Fibroblast of skin of left quadriceps (primary cell): Measurements from ENCODE around the gene FAM193A.
A peak's percentile ranks its signal among the peaks of the same experiment; 100 is the strongest.
"Not testable (repeated sequence)": the region's sequence is repeated elsewhere in the genome, so short reads cannot be mapped to it uniquely, and the experiment has no call there.

Experiments
- DNase-seq, 2 experiments: peaks; one replicate each; pipeline ENCODE4 v3.0.0-alpha.2; 2013; ENCODE audit warnings: low read depth in 2 of 2

The FAM193A gene, protein sequence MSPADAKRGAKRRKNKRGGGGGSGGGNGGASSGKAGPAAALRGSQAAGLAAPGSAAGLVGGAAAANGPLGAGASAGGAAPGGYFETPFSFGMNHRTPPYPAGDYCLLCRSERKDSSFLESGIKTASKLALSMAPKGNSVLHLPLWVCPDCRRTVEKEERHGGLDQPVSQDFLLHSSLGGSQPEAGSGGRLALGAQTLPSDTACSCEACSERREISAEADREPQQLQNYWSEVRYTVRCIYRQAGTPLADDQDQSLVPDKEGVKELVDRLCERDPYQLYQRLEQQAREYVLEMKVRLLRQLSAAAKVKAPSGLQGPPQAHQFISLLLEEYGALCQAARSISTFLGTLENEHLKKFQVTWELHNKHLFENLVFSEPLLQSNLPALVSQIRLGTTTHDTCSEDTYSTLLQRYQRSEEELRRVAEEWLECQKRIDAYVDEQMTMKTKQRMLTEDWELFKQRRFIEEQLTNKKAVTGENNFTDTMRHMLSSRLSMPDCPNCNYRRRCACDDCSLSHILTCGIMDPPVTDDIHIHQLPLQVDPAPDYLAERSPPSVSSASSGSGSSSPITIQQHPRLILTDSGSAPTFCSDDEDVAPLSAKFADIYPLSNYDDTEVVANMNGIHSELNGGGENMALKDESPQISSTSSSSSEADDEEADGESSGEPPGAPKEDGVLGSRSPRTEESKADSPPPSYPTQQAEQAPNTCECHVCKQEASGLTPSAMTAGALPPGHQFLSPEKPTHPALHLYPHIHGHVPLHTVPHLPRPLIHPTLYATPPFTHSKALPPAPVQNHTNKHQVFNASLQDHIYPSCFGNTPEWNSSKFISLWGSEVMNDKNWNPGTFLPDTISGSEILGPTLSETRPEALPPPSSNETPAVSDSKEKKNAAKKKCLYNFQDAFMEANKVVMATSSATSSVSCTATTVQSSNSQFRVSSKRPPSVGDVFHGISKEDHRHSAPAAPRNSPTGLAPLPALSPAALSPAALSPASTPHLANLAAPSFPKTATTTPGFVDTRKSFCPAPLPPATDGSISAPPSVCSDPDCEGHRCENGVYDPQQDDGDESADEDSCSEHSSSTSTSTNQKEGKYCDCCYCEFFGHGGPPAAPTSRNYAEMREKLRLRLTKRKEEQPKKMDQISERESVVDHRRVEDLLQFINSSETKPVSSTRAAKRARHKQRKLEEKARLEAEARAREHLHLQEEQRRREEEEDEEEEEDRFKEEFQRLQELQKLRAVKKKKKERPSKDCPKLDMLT (N-terminal part only)

DNA sequence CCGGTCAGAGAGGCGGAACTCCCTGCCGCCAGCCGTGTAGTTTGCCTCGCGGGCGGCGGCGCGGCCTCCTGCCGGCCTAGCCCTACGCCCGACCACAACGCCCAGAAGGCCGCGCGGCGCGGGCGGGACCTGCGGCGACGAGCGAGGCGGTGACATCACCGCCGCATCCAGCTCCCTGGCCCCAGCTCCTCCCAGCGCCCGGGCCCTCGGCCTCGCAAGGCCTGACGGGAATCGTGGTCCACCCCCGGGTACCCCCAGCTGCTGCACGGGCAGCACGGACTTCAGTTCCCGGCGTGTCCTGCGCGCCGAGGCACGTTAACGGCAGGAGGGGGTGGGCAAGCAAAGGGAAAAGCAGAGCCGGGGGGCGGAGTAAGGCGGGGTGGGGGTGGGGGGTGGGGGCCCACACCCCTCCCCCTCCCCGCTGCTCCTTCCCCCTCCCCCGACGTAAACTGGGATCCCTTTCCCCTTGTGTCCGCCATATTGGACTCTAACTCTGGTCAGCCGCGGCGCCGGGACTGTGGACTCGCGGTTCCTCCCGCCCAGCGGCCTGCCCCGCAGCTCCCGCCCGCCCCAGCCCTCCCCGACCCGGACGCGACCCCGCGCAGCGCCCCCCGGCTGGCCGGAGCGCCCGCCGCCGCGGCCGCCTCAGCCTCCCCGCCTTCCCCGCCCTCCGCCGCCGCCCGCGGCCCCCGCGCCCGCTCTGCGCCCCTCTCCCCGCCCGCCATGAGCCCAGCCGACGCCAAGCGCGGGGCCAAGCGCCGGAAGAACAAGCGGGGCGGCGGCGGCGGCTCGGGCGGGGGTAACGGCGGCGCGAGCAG, at the start of gene FAM193A:
TSS of gene FAM193A (plus strand) at position 455 of the 818 bp plus-strand sequence. CDS start at position 724, 269 bp downstream.
- peak; percentile 99 for DNase-seq

DNA sequence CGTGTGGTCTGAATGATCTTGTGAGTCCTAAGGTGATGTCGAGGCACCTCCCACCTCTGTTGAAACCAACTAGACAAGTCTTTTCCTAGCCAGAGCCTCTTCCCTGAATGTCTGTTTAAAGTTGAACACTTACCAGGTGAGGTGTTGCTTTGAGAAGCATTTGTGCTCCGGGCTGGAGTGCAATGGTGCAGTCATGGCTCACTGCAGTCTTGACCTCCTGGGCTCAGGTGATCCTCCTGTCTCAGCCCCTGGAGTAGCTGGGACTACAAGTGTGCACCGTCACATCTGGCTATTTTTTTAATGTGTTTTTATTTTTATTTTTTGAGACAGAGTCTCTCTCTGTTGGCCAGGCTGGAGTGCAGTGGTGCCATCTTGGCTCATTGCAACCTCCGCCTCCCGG, 49.5 kb upstream of the FAM193A start:
- DNase-seq: no peak

DNA sequence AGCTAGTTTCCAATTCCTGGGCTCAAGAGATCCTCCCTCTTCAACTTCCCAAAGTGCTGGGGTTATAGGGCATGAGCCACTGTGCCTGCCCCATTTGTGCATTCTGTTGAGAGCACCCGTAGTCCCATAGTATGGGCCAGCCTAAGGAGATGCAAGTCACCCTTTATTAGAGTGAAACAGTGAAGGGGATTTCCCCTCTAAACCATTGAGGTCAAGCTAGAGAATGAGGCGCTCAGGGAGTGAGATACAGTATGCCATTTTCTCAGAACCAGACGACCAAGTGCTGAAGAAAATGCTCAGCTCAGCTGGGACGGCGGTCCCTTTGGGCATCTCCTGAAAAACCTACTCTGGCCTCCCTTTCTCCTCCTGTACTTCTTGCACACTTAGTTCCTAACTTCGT, 48.8 kb upstream of the FAM193A start:
- DNase-seq: no peak

DNA sequence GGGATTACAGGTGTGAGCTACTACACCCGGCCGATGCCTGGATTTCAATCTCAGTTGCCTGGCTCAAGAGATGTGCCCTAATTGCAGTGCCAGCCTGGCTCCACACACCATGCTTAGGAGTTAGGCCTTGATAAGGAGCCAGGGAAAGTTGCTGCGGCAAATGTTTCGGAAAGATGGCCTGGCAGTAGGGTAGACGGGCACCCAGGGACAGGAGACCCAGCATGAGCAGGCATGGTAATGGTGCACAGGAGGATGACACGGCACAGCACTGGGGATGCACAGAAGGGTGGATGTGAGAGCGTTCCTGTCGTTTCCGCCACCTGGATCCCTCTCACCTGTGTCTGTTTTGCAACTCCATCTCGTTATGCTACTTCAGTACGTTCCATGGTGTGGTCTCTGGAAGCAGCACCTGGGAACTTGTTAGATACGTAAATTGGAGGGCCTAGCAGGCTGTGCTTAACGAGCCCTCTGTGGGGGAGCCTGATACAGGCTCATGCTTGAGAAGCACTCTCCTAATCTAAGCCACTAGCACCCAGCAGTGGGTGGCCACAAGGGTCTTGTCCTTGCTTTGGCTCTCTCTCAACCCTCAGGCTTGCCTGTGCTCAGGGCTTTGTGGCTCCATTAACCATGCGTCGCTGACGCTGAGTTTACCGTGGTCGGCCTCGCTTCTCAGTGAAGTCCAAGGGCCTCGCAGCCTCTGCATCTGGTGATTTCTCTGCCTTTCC, 47.2 kb upstream of the FAM193A start:
- DNase-seq: no peak

DNA sequence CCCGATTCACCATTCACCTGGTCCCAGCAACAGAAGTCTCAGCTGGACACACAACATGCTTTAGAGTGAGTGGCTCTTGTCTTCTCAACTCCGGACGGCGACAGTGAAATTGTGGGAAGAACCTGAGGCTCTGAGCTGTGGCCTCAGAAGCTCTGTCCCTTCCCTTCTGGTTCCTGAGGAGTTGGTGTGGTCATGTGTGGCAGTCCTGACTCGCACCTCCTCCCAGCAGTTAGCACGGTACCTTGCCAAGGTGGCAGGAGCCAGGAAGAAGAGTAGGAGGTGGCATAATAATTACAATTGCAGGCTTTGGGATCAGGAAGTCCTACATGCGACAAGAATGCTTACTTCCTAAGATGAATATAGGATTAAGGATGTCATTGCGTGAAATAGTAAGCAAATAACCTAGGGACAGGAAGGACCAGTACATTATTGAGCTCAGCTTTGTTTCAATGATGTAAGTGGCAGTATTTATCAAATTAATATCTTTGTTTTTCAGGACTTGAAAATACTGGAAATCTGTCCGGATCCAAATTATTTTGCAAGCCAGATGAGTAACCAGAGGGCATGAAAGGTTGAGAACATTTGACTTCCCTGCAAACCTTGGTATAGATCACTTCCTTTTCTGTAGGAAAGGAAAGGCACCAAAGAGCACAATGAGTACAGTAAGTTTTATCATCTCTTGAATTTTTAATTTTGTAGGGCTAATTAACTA, 46.5 kb upstream of the FAM193A start:
- DNase-seq: no peak

DNA sequence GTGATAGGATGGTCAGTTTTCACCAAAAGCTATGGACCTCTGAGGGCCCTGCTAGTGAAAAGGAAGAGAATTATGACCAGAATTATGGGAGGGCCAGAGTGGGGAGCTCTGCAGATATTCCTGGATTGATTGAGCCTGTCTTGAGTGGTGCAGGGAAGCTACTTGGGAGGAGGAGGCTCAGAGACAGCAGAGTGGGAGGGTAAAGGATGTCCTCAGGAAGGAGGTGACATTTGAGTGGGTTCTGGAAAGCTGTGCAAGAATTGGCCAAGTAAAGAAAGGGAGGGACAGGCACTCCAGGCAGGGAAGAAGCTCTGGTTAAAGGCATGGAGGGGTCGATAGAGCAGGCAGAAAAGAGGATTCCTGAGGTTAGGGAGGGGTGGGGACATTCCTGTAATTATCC, 43.5 kb upstream of the FAM193A start:
- no peak for DNase-seq

DNA sequence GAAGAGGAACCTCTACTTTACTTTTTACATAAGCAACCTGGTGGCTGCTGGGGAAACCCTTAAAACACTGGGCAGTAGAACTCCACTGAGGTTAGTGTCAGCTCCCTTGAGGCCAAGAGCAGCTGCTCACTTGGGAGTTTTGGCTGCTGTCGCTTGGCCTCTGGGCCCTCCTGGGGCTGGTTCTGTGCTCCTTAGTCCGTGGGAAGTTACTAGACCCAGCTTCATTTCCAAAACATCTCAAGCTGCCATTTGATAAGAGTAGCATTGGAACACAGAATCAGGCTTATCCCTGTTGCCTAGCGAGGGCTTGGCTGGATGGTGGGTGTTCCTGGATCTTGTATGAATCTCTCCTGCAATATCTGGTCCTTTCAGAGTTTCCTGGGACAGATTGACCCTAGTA, 41.5 kb upstream of the FAM193A start:
- DNase-seq: no peak

DNA sequence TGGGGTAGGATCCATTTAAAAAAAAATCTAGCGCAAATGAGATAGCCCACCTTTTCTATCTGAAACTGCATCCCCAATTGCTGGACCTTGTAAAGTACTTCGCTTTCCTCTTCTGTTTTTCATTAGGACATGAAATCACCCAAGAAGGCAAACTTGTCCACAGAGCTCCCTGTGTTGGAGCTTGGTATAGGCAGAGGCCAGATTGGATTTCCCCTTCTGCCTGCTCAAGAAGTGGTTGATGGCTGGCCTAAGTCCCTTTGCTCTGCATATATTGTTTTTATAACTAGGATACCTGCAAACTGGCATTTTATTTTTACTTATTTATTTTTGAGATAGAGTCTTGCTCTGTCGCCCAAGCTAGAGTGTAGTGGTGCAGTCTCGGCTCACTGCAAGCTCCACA, 39.1 kb upstream of the FAM193A start:
- no peak for DNase-seq

DNA sequence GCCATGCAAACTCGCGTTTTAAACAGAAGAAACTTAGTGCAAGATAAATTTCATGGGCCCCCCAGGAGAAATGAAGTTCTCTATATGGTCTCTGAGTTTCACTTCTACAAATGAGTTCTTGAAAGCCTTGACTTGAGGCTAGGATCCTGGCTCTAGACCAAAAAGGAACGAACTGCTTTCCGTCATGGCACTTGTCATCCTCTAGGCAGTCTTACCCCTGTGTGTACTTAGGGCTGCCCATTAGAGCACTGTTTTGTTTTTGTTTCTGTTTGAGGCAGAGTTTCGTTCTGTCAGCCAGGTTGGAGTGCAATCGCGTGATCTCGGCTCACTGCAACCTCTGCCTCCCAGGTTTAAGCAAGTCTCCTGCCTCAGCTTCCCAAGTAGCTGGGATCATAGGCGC, 38.5 kb upstream of the FAM193A start:
- DNase-seq: no peak

DNA sequence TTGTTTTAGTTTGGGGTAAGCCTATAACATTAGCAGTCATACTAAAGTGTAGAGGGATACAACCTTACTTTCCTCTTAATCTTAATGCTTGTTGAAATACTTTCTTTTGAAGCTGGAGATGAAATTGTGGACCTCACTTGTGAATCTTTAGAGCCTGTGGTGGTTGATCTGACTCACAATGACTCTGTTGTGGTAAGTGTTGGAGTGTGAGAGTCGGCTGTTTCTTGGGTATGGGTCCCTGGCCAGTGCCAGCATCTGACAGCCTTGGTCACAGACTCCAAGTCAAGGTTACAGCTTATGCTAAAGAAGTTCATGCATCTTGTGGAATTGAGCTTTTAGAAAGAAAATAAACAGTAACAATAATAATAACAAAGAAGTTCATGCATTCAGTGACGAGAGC, 35.9 kb upstream of the FAM193A start:
- DNase-seq: no peak

DNA sequence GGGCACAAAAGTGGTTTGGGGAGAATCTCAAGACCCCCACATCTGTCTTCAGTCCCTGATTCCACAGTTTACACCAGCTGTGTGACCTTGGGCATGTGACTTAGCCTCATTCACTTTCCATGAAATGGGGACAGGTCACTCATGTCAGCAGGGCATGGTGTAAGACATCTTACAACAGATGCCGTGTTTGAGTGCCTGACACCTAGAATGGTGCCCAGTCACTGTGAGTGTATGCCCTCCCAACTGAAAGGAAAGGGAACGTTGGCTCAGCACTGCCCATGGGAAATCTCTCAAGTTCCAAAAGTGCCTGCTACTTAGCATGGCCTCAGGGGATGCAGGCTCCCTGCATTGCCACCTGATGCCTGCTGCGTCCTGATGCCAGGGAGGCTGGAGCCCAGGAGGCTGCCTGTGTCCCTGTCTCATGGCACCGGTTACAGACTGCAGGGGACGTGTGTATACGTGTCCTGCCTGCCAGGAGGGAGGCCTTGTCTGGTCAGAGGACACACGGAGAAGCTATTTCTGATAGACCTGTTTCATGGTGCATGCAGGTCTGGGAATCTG, 35.3 kb upstream of the FAM193A start:
- no peak for DNase-seq

DNA sequence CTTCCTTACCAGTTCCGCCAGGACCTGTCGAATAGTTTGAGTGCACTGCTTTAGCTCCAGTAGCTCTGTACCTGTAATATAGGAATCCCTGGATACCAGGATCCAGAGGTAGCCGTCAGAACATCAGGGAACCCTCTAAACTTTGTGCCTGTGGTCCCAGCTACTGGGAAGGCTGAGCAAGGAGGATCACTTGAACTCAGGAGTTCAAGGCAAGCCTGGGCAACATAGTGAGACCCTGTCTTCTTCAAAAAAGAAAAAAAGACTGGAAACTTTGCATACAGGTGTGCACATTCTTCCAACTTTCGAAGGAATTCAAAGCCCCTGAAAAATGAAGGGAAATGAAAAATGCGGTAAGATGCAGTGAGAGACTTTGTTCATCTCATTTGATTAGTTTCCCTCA, 32.6 kb upstream of the FAM193A start:
- DNase-seq: no peak

DNA sequence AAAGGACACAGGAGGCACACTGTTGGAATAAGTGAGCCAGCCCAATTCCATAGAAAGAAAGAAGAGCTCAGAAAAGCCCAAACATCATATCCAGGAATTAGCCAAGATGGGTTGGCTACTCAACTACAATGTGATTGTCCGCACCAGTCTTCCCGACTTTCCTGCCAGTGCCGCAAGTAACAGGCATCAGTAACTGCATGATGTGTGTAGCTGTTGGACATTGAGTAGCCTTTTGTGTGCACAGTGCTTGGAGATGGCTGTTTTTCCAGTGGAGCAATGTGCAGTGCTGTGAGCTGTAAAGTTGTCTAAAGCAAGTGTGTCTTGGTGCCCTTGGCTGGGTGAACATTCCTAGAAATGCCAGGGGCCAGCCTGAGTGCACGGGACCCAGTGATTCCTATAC, 29.2 kb upstream of the FAM193A start:
- no peak for DNase-seq

DNA sequence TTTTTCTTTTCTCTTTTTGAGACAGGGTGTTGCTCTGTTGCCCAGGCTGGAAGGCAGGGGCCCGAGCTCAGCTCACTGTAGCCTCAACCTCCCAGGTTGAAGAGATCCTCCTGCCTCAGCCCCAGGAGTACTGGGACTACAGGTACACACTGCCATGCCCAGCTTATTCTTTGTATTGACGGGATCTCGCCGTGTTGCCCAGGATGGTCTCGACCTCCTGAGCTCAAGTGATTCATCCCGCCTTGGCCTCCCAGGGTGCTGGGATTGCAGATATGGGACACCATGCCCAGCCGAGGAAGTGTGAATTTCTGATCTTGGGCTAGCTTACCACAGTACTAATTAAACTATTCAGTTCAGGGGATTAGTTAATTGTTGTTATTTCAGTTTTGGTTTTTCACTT, 28.6 kb upstream of the FAM193A start:
- DNase-seq: no peak

DNA sequence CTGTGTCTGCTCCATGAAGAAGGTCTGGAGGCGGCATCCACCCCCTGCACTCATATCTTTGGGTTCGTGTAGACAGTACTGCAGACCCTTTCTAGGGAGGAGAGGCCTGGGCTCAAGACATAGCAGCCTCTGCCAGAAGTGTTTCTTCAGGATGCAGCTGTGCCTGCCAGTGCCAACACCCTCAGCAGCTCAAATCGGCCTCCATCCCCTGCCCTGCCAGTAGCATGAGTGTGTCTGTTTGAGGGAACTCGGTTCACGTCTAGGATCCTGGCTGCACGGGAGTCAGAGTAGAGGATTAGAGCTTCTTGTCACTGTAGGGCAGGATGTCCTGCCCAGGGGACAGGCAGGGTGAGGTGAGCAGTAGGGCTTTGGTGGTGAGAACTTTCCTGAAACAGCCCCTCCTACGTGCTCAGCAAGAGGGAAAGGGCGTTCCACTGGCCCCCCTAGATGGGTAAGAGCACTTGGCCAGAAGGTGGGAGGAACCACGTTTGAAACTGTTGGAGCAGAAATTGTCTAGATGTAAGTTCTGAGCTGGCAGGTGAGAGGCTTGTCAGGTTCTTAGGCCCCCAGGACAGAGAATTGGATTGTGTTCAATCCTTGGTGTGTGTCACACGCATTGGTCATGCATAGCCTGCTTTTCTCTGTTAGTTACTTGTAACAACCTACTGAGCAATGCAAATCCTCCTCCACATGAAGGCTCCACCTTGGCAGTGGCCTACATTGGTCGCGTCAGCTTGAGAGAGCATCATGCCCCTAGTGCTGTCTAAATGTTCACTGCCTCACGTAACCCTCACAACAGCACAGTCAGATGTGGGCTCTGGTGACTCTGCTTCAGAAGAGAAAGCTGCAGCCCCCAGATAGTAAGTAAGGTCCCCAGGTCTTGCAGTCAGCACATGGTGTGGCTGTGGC, 25.8 kb upstream of the FAM193A start:
- no peak for DNase-seq

DNA sequence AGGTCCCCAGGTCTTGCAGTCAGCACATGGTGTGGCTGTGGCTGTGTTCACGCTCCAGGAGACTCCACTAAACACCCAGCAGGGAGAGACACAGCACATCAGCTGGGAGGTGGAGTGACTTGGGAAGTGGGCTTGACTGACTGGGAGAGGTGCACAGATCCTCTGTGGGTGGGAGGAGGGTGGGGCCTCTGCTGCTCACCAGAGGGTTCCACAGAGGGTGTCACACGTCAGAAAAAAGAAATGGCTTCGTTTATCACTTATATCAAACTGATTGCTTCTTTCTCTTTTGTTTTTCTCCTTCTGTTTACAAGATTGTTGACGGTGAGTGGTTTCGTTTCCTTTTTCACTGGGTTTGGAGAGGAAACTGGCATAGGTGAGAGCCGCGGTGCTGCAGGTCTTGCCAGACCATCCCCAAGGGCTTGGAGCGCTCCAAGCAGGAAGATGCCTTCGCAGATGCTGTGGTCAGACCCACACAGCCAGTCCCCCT, 24.8 kb upstream of the FAM193A start:
- DNase-seq: no peak

DNA sequence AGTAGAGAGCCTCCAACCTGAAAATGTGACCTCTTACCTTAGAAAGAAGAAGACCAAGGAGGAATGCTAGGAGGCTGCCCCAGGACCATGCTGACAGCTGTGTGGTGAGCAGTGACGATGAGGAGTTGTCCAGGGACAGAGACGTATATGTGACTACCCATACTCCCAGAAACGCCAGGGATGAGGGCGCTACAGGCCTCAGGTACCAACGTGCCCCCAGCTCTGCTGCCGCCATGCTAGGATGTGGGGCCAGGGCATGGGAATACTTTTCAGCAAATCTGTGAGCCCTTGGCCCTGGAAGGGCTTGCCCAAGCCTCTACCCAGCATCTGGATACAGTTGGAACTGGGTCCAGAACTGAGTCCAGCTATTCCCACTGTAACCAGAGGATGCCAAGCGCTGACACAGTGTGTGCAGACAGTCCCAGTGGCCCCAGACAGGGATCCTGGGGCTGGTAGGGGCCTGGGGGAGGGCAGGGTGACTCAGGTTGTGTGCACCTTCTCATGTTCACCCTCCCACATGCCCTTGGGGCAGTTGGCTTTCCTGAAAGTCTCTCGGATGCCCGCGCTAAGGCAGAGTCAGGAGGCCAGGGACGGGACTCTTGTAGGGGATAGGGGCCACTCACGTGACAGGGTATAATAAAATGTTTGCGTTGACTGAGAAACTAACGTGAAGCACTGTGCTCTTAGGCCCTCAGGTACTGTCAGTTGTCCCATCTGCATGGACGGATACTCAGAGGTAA, 23.9 kb upstream of the FAM193A start:
- no peak for DNase-seq

DNA sequence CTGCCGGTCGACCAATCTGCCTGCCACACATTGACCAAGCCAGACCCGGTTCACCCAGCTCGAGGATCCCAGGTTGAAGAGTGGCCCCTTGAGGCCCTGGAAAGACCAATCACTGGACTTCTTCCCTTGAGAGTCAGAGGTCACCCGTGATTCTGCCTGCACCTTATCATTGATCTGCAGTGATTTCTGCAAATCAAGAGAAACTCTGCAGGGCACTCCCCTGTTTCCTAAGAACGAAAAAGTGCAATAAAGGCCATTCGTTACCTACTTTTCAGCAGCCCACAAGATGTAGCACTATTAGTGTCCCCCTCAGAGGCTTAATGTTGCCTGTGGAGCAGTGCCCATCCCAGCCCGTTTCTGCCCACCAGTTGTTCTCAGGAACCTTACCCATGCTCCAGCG, 22.3 kb upstream of the FAM193A start:
- not testable (repeated sequence) for DNase-seq
